AG09319 (cell line): ENCODE data around the gene DERL2.

ENCODE experiments used
- DNase-seq: peaks from one replicate; pipeline ENCODE4 v3.0.0-alpha.2; 2010; ENCODE audit warnings: low read depth; ENCODE audit errors: extremely low read depth
- TF ChIP-seq, protein P1 (sequence below): IDR thresholded peaks from 2 replicates; pipeline ENCODE4 v1.5.1; 2011; ENCODE audit warnings: low read depth, mild to moderate bottlenecking, inconsistent platforms, low read length, moderate library complexity

Gene DERL2

DNA sequence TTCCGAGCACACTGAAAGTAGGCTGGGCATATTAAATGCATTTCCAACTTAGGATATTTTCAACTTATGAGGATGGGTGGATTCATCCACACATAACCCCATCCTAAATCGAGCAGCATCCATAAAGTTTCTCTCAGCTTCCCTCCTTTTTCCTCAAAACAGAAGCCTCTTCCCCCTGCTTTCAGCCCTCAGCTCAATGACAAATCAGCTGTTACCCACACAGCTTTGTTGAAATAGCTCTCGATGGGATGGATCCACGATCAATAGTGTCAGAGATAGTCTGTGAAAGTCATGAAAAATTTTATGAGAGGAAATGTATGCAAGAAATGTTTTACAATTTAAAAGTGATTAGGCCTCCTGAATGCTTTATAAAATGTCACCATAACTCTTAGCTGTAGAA is 19.7 kb downstream of the DERL2 start:
- DNase-seq, result no peak
- TF ChIP-seq, protein P1, sequence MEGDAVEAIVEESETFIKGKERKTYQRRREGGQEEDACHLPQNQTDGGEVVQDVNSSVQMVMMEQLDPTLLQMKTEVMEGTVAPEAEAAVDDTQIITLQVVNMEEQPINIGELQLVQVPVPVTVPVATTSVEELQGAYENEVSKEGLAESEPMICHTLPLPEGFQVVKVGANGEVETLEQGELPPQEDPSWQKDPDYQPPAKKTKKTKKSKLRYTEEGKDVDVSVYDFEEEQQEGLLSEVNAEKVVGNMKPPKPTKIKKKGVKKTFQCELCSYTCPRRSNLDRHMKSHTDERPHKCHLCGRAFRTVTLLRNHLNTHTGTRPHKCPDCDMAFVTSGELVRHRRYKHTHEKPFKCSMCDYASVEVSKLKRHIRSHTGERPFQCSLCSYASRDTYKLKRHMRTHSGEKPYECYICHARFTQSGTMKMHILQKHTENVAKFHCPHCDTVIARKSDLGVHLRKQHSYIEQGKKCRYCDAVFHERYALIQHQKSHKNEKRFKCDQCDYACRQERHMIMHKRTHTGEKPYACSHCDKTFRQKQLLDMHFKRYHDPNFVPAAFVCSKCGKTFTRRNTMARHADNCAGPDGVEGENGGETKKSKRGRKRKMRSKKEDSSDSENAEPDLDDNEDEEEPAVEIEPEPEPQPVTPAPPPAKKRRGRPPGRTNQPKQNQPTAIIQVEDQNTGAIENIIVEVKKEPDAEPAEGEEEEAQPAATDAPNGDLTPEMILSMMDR, result no peak

DNA sequence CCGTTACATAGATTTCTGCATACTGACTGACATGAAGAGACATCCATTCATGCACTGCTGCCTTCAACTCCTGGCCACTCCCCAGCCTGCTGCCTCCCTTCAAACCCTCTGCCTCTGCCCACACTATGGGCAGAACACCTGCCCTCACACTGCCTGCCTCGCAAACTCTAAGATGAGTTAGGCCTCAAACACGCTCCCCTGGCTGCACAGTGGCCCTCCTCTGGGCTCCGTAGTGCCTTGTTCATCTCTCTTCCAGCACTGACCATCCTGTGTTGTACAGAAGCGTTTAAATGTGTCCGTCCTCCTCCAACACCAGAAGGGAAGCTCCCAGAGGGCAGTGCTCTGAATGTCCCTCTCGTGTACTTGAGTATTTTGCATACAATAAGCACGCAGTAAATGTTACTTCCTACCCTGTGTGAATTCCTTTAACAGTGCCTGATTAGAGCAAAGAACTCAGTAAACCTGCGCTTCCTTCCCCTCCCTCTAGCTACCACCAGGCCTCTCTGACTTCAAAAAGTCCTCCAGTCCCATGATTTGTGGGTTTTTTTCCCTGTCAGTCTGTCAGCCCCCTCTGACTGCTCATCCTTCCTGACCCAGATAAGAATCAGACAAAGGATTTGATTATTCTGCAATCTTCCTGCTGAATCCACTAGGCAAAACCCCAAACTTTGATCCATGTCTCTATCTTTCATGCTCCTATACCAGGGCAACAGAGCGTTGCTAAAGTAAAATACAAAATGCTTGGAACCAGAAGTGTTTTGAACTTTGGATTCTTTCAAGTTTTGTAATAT is 21.1 kb downstream of the DERL2 start:
- DNase-seq, result no peak
- TF ChIP-seq, protein P1, result no peak

DNA sequence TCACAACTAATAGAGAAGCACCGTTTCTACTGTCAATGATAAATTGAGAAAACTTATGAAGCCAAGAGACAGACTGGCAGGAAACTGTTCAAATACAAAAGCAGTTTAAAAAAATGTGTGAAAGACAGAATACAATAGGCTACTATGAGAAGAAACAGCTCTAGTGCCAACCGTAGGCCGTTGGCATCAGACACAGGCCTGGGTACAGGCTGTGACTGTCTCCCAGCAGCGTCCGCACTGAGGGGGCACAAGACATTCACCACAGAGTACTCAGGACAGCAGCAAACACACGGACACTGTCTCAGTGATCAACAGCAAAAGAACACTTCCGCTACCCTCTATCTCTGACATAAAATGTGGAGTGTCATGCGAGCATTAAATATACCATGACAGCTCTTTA is 39.2 kb downstream of the DERL2 start:
- TF ChIP-seq, protein P1, result no peak

GRCh38 chr17:5444209-5444608 is 41.8 kb downstream of the DERL2 start:
- TF ChIP-seq, protein P1, result no peak
- DNase-seq, result no peak

More for the DNA sequence above, 39.2 kb downstream of the DERL2 start:
- no peak for DNase-seq

DNA sequence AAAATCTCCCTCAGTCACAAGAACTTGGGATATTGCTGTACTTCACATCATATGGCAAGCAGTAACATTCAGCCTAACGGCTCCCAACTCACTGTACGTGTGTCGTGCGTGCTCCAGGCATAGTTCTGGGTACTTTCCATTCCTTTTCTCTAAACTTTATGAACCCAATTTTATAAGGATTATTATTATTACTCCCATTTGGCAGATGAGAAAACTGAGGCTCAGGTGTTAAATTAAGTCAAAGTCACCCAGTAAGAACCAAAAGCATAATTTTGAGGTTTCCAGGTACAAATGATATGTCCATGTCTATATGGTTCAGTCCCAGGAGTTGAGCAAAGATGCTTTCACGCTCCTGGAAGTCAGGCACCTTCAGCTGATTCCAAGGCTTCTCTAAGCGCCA is 42.2 kb downstream of the DERL2 start:
- TF ChIP-seq, protein P1, result no peak
- DNase-seq, result no peak

DNA sequence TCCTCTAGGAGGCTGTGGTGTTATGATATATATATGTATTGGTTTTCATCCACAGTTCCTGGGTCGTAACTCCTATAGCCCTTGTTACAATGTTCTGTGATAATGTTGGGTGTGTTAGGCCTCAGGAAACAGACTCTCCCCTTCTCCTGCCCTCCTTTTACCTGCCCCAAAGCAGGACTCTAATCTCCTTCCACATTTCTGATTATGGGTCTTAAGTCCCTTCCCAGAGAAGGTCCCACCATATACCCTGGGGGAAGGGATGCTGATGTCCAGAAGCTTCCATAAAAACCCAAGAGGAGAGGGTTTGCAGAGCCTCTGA is 46.6 kb downstream of the DERL2 start:
- TF ChIP-seq, protein P1, result no peak
- no peak for DNase-seq

DNA sequence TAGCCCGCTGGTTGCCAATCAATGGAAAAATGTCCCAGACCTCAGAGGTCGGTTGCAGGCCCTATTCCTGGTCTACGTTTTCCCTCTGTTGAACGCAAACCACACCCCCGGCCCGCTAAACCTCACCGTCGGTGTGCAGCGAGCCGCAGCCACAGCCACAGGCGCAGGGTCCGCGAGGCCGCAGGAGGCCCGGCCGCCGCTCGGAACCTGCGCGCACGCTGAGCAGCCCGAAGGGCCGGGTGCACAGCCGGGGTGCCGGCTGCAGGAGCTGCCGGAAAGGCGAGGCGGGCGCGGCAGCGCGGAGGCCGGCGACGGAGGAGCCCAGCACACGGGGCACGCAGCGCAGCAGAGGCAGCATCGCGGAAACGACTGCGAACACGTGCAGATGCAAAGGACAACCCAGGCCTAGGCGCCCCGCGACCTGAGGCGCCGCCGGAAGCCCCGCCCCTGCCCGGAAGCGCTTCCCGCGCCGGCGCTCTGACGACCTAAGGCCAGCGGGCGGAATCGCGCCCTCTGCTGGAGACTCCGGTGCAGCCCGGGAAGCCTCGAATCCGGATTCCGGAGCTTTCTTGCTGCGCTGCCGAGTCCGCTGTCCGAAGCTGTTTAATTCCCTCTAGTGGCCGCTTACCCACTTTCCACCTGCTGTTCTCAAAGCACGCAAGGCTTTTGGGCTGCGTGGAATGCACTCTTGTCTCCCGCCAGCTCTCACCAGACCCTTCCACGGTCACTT is 47.1 kb downstream of the DERL2 start, which contains the start of gene C1QBP:
Gene C1QBP (minus strand): TSS at position 440 of the 730 bp plus-strand sequence. CDS start 82 bp downstream, at position 358.
- TF ChIP-seq, protein P1, result peak; percentile 89
- peak; percentile 81 for DNase-seq
